IPS DF 6.9 (cell line): ENCODE measurements around the gene CD2AP.
"Not testable (repeated sequence)": the region's sequence is repeated elsewhere in the genome, so short reads cannot be mapped to it uniquely, and the experiment has no call there.

Experiments used
- DNase-seq: peaks from one replicate; pipeline ENCODE4 v3.0.0-alpha.2; 2013; ENCODE audit warnings: low read depth, low spot score
- H3K27ac ChIP-seq: one replicate; pipeline ENCODE4 v1.5.1; 2013; ENCODE audit warnings: low read length, control low read depth
- H3K27me3 ChIP-seq: 2 replicates; pipeline ENCODE4 v1.6.1; 2013; ENCODE audit warnings: mild to moderate bottlenecking, low read length; ENCODE audit not compliant: control insufficient read depth, insufficient read depth
- H3K36me3 ChIP-seq: 2 replicates; pipeline ENCODE4 v1.6.1; 2013; ENCODE audit warnings: low read length; ENCODE audit not compliant: control insufficient read depth, insufficient read depth
- H3K4me1 ChIP-seq: 2 replicates; pipeline ENCODE4 v1.6.1; 2013; ENCODE audit warnings: low read length; ENCODE audit not compliant: control insufficient read depth, insufficient read depth
- H3K4me3 ChIP-seq: 2 replicates; pipeline ENCODE4 v1.5.1; 2013; ENCODE audit warnings: mild to moderate bottlenecking, low read length
- H3K9me3 ChIP-seq: 2 replicates; pipeline ENCODE4 v1.6.1; 2013; ENCODE audit warnings: low read length, inconsistent platforms; ENCODE audit not compliant: control insufficient read depth, insufficient read depth
- WGBS: extraction: QIAGEN DNeasy Blood & Tissue Kit; methylation state at CpG from one replicate; pipeline ENCODE4 v1.1.7; 2013; ENCODE audit warnings: mixed read lengths, missing lambda C conversion rate; ENCODE audit not compliant: insufficient read length, insufficient coverage; 5-methylcytosine and 5-hydroxymethylcytosine counted together

Gene CD2AP

GRCh38 chr6:47444964-47445363, 32.6 kb upstream of the CD2AP start:
- not testable (repeated sequence) for H3K4me1 ChIP-seq
- WGBS = no CpG with 5 or more reads among the region's 3 CpGs

GRCh38 chr6:47446669-47447330, 30.8 kb upstream of the CD2AP start:
- H3K27ac ChIP-seq = no peak overlapping the region
- no peaks in the 10 kb centered on the region for H3K9me3 ChIP-seq
- H3K4me3 ChIP-seq = no peak overlapping the region
- WGBS = no CpG with 5 or more reads among the region's 3 CpGs
- H3K36me3 ChIP-seq = no peaks in the 10 kb centered on the region
- no peak for DNase-seq
- no peaks in the 10 kb centered on the region for H3K27me3 ChIP-seq
- no peaks in the 10 kb centered on the region for H3K4me1 ChIP-seq

More at GRCh38 chr6:47444964-47445363, 32.6 kb upstream of the CD2AP start:
- not testable (repeated sequence) for H3K36me3 ChIP-seq, H3K4me3 ChIP-seq, DNase-seq, H3K27ac ChIP-seq, H3K27me3 ChIP-seq, H3K9me3 ChIP-seq

GRCh38 chr6:47447722-47448121, 29.9 kb upstream of the CD2AP start:
- Histone ChIP-seq H3K27me3 (no peaks in the 10 kb centered on the region), H3K36me3 (no peaks in the 10 kb centered on the region), H3K4me1 (no peaks in the 10 kb centered on the region), H3K9me3 (no peaks in the 10 kb centered on the region), H3K27ac (no peak overlapping the region), H3K4me3 (no peak overlapping the region)
- WGBS = no CpG with 5 or more reads among the region's 1 CpG
- no peak for DNase-seq

GRCh38 chr6:47451162-47451561, 26.4 kb upstream of the CD2AP start:
- Histone ChIP-seq H3K36me3 (no peaks in the 10 kb centered on the region), H3K4me3 (no peak overlapping the region), H3K27me3 (no peaks in the 10 kb centered on the region), H3K4me1 (no peaks in the 10 kb centered on the region), H3K9me3 (no peaks in the 10 kb centered on the region), H3K27ac (no peak overlapping the region)
- DNase-seq = no peak
- WGBS = no CpG with 5 or more reads among the region's 2 CpGs

GRCh38 chr6:47452899-47453298, 24.7 kb upstream of the CD2AP start:
- DNase-seq = no peak
- Histone ChIP-seq H3K9me3 (no peaks in the 10 kb centered on the region), H3K27ac (no peak overlapping the region), H3K27me3 (no peaks in the 10 kb centered on the region), H3K4me1 (no peaks in the 10 kb centered on the region), H3K4me3 (no peak overlapping the region), H3K36me3 (no peaks in the 10 kb centered on the region)
- no CpG with 5 or more reads among the region's 2 CpGs for WGBS

- Histone ChIP-seq H3K27me3 (no peaks in the 10 kb centered on the region), H3K9me3 (no peaks in the 10 kb centered on the region), H3K27ac (no peak overlapping the region), H3K36me3 (no peaks in the 10 kb centered on the region), H3K4me3 (no peak overlapping the region), H3K4me1 (no peaks in the 10 kb centered on the region)
- no CpG with 5 or more reads among the region's 4 CpGs for WGBS
- no peak for DNase-seq
Measured at GRCh38 chr6:47453372-47453936, 24.1 kb upstream of the CD2AP start.

GRCh38 chr6:47454713-47455396, 22.7 kb upstream of the CD2AP start:
- Histone ChIP-seq H3K27me3 (no peaks in the 10 kb centered on the region), H3K36me3 (no peaks in the 10 kb centered on the region), H3K4me1 (no peaks in the 10 kb centered on the region), H3K4me3 (no peak overlapping the region), H3K27ac (no peak overlapping the region), H3K9me3 (no peaks in the 10 kb centered on the region)
- WGBS = no CpG with 5 or more reads among the region's 6 CpGs
- DNase-seq = no peak

- Histone ChIP-seq H3K9me3 (no peaks in the 10 kb centered on the region), H3K27me3 (no peaks in the 10 kb centered on the region), H3K36me3 (no peaks in the 10 kb centered on the region), H3K4me3 (no peak overlapping the region), H3K27ac (no peak overlapping the region), H3K4me1 (no peaks in the 10 kb centered on the region)
- DNase-seq = no peak
- no CpG with 5 or more reads among the region's 4 CpGs for WGBS
Measured at GRCh38 chr6:47455533-47456209, 21.9 kb upstream of the CD2AP start.

GRCh38 chr6:47456536-47456975, 21.0 kb upstream of the CD2AP start:
- Histone ChIP-seq H3K4me3 (no peak overlapping the region), H3K27me3 (no peaks in the 10 kb centered on the region), H3K36me3 (no peaks in the 10 kb centered on the region), H3K9me3 (no peaks in the 10 kb centered on the region), H3K4me1 (no peaks in the 10 kb centered on the region), H3K27ac (no peak overlapping the region)
- no CpG with 5 or more reads among the region's 2 CpGs for WGBS
- DNase-seq = no peak

- H3K4me1 ChIP-seq = no peaks in the 10 kb centered on the region
- H3K9me3 ChIP-seq = no peaks in the 10 kb centered on the region
- no peaks in the 10 kb centered on the region for H3K27me3 ChIP-seq
- H3K27ac ChIP-seq = no peak overlapping the region
- WGBS = no CpG with 5 or more reads among the region's 2 CpGs
- no peaks in the 10 kb centered on the region for H3K36me3 ChIP-seq
- no peak for DNase-seq
- H3K4me3 ChIP-seq = no peak overlapping the region
Measured at GRCh38 chr6:47457370-47457769, 20.2 kb upstream of the CD2AP start.
